Measurements from ENCODE around the gene SNX19. TPM values are rescaled to one million over a fixed set of nuclear protein-coding genes. Genes with fewer than 3 reads are reported as not detected.

Gene SNX19
- total and polyA plus RNA-seq, 2 experiments from 2014 or later = 5.2 to 30.0 TPM

DNA sequence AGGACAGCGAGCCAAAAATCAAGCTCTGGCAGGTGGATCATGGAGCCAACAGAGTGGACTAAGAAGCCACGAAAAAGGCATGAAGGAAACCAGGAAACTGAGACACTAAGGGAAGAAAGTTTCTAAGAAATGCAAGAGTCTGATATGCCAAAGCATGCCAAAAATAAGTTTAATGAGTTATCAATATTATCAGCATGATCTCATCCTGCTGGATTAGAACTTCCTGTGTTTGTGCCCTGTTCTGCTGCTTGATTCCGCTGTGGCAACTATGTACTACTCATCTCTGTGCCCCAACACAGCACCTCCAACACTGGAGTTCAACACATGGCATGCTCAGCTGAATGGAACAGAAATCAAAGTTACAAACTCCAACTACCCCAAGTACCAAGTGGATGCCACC, 10.8 kb downstream of the SNX19 start (continued):
- TF ChIP-seq REST (IDR thresholded peaks at IDR 0.05; ENCODE audit: unreplicated experiment) = no peak
- TF ChIP-seq ZNF114 (CRISPR knock-in tag; IDR thresholded peaks at IDR 0.05) = no peak
- TF ChIP-seq EZH2 (IDR thresholded peaks at IDR 0.05; ENCODE audit: low read depth, unreplicated experiment) = no peak
- no peak for TF ChIP-seq ETS1 (IDR thresholded peaks at IDR 0.05)
- TF ChIP-seq EZH2phosphoT487 (IDR thresholded peaks at IDR 0.05; ENCODE audit: unreplicated experiment) = no peak
- TF ChIP-seq JUNB (IDR thresholded peaks at IDR 0.05; ENCODE audit: unreplicated experiment) = no peak
- TF ChIP-seq STAT1 (IDR thresholded peaks at IDR 0.05; ENCODE audit: unreplicated experiment) = no peak
- TF ChIP-seq POLR2AphosphoS5 (IDR thresholded peaks at IDR 0.05; ENCODE audit: low read depth) = no peak
- no peak for TF ChIP-seq CTCF (conservative IDR thresholded peaks at IDR 0.05; ENCODE audit: low read depth in 2 of 2)

- H3K27ac Mint-ChIP-seq = no peak overlapping the region
- Histone ChIP-seq H3K27me3 (ENCODE audit: insufficient read depth) (no peaks in the 10 kb centered on the region), H3K4me2 (no peak overlapping the region), H3K4me3 (no peak overlapping the region), H3F3A (replicated peaks; ENCODE audit: low read depth) (no peaks in the 10 kb centered on the region), H3K79me2 (replicated peaks; ENCODE audit: insufficient read depth) (no peaks in the 10 kb centered on the region), H2AFZ (no peak overlapping the region), H4K20me1 (replicated peaks; ENCODE audit: insufficient read depth) (0 out of 2 replicates have a peak, but pooled peaks cover 14% of the 10 kb centered on the region), H3K36me3 (ENCODE audit: insufficient read depth) (peaks cover 13% of the 10 kb centered on the region; the same call in 1 of the 2 replicates), H3K9me2 (ENCODE audit: insufficient read depth) (no peaks in the 10 kb centered on the region), H3K4me1 (ENCODE audit: insufficient read depth) (no peaks in the 10 kb centered on the region), H3K27ac (ENCODE audit: low read depth) (no peak overlapping the region)
- no peak overlapping the region for H3K4me3 Mint-ChIP-seq
- H3K27me3 Mint-ChIP-seq (ENCODE audit: insufficient read depth, low read depth, poor library complexity) = peaks cover 2% of the 10 kb centered on the region
- H3K4me1 Mint-ChIP-seq = no peaks in the 10 kb centered on the region
- ATAC-seq (no peak; the same call in 2 of the 3 replicates), DNase-seq (ENCODE audit: low spot score) (peak; percentile 39)
- TF ChIP-seq POLR2AphosphoS5 (IDR thresholded peaks at IDR 0.05; ENCODE audit: low read depth) = no peak
- no peak for TF ChIP-seq ETS1 (IDR thresholded peaks at IDR 0.05)
- peak; percentile 51 to 57 for TF ChIP-seq CTCF (conservative IDR thresholded peaks at IDR 0.05; ENCODE audit: low read depth in 2 of 2)
- H3K9me3 Mint-ChIP-seq = no peaks in the 10 kb centered on the region
- peaks cover 53% of the 10 kb centered on the region for H3K36me3 Mint-ChIP-seq (ENCODE audit: low read depth)
Observed at GRCh38 chr11:130904380-130904779, 11.9 kb downstream of the SNX19 start.

Data from GM23338 (cell line).